ENCODE results near the gene KISS1R.
"Not testable (repeated sequence)": the region's sequence is repeated elsewhere in the genome, so short reads cannot be mapped to it uniquely, and the experiment has no call there.

Gene KISS1R

GRCh38 chr19:953445-954271, 36.5 kb downstream of the KISS1R start:
- no peak for TF ChIP-seq CTCF (IDR thresholded peaks at IDR 0.05; ENCODE audit: borderline replicate concordance, insufficient read depth, low read depth, low read length)
- peak overlapping the region; percentile 53 for H3K4me3 ChIP-seq (ENCODE audit: low read depth, low read length)

- peak overlapping the region; percentile 21 for H3K4me3 ChIP-seq (ENCODE audit: low read depth, low read length)
- no peak for TF ChIP-seq CTCF (IDR thresholded peaks at IDR 0.05; ENCODE audit: borderline replicate concordance, insufficient read depth, low read depth, low read length)
Measured at GRCh38 chr19:954272-954671, 37.1 kb downstream of the KISS1R start.

DNA sequence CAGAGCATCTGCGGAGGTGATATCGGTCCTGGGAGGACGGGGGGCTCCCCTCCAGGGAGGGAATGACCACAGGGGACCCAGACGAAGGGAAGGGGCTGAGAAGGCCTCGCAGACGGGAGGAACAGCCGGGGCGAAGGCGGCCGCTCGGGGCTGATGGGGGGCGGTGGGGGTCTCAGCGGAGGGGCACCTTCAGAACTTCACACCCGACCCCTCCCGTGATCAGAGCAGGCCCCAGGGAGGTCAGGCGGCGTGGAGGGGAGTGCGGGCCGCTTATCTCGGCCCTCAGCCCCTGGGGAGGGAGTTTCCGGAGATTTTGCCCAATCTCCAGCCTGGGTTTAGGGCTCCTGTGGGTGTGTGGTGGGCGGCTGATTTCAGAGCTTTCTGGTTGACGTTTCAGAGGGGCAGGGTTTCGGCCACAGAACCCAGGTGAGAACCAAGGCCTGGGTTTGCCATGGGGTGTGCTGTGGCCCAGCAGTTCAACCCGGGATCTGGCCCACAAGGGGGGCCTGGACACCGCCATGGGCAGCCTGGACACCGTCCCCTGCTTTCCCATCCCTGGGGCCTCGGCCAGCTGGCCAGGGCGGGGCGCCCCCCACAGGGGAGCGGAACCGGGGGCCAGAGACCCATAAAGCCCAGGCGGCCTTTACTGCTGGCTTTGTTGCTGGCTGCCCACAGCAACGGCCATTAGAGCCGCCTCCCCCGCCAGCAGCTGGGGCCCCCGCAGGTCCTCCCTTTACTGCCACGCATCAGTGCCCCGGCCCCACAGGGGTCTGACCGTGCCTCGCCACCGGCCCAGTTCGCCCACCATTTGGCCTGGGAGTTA, 37.8 kb downstream of the KISS1R start:
- TF ChIP-seq CTCF (IDR thresholded peaks at IDR 0.05; ENCODE audit: borderline replicate concordance, insufficient read depth, low read depth, low read length): no peak
- H3K4me3 ChIP-seq (ENCODE audit: low read depth, low read length): no peak overlapping the region

DNA sequence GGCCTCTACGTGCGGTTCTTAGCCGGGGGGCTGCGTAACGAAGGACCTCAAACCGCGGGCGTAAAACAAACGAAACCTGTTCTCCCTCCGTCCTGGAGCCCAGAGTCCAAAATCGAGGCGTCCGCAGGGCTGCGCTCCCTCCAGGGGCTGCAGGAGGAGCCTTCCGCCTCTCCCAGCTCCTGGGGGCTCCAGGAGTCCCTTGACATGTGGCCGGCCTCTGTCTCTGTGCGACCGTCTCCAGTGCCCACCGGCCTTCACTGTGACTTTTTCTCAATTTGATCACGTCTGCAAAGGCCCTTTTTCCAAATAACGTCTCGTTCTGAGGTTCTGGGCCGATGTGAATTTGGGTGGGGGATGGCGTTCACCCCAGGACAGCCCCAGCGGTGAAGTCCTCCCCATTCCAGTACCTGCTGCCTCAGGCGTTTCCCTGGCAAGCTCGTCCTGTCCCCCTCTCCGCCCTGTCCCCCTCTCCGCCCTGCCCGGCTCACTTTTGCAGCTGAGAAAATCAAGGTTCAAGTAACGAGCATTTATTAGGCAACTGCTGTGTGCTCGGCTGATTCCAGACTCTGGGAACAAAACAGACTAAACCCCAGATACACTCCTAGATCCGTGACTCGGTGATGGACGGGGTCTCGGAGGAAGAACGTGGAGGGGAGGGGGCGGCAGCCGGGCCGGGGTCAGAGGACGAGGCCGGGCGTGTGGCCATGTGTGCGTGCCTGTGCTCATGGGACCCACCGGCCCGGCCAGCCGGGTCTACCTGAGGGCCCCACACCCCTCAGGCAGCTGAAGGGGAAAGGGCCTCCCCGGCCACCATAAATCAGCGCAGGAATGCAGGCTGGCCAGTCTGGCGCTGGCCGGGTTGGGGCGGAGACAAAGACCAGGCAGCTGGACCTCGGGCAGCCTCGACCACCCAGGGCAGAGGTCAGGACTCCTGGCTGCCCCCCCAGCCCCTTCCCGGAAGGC, 39.0 kb downstream of the KISS1R start:
- no peak overlapping the region for H3K4me3 ChIP-seq (ENCODE audit: low read depth, low read length)
- TF ChIP-seq CTCF (IDR thresholded peaks at IDR 0.05; ENCODE audit: borderline replicate concordance, insufficient read depth, low read depth, low read length): no peak

DNA sequence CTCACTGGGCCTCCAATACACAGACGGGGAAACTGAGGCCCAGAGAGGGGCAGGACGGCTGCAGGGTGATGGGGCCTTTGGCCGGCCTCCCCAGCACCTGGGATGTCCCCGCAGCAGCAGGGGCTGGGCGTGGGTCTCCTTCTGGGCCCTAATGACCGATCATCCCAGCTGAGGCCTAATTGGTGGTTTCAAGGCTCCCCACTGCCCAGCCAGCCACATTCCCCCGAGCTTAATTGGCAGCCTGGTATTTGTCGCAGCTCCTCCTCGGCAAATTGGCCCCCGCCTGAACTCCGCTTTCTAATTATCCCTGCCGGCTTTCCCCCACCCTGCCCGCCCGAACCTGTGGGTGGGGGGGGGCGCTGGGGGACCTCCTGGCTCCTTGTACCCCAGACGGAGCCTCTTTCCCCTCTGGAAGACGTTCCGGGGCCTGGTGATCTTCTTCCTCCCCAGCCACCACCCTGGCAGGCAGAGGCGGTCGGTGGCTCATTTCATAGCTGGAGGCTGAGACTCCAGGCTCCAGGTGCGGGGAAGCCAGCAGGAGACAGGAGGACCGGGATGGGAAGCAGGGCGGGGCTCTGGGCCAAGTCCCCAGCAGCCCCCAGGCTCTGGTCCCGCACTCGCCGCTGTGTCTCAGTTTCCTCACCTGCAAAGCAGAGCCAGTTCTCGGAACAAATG, 39.8 kb downstream of the KISS1R start:
- no peak for TF ChIP-seq CTCF (IDR thresholded peaks at IDR 0.05; ENCODE audit: borderline replicate concordance, insufficient read depth, low read depth, low read length)
- no peak overlapping the region for H3K4me3 ChIP-seq (ENCODE audit: low read depth, low read length)

- H3K4me3 ChIP-seq (ENCODE audit: low read depth, low read length): not testable (repeated sequence)
Measured at GRCh38 chr19:957578-957977, 40.4 kb downstream of the KISS1R start.

All from GM12875 (cell line).